ENCODE measurements around the gene RPS16.
A peak's percentile ranks its signal among the peaks of the same experiment; 100 is the strongest.

RPS16 gene

DNA sequence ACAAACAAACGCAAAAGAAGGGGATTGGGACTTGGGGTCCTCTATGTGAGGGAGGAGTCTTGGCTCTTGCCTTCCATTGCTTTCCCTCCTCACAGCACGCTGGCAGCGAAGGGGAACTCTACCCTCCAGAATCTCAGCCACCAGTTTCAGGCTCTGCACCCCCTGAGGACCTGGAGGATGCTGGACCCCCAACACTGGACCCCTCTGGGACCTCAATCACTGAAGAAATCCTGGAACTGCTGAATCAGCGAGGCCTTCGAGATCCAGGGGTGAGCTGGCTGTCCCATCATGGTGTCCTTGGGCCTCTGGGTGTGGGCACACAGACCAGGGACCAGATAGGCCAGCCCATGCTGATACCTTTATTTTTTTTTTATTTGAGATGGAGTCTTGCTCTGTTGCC, 13.7 kb downstream of the RPS16 start:
- DNase-seq (ENCODE audit: low spot score): no peak

DNA sequence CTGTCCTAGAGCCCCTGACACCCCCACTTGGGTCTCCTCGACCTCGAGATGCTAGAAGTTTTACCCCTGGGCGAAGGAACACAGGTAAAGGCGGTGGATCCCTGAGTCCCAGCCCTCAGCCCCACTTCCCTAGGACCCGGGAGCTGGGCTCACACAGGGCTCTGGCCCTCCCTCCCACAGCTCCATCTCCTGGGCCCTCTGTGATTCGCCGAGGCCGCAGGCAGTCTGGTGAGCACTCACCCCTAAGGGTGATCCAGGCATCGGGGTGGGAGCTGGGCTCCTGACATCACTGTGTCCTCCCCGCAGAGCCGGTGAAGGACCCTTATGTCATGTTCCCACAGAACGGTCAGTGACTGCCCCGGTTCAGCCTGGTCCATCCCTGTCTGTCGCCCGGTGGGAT, 15.0 kb downstream of the RPS16 start:
- no peak for DNase-seq (ENCODE audit: low spot score)

DNA sequence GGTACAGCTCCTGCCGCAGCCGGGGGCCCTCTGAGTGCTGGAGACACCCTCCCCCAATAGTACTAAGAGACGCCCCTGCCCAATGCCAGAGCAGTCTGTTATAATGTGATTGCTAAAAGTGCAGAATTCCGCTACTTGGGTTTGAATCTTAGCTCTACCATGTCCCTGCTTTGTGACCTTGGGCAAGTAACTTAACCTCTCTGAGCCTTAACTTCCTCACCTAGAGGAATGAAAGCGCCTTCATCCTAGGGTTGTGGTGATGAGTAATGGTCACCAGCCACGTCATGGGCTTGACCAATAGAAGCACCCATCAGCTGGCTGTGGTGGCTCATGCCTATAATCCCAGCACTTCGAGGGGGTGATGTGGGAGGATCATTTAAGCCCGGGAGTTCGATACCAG, 16.7 kb downstream of the RPS16 start:
- no peak for DNase-seq (ENCODE audit: low spot score)

DNA sequence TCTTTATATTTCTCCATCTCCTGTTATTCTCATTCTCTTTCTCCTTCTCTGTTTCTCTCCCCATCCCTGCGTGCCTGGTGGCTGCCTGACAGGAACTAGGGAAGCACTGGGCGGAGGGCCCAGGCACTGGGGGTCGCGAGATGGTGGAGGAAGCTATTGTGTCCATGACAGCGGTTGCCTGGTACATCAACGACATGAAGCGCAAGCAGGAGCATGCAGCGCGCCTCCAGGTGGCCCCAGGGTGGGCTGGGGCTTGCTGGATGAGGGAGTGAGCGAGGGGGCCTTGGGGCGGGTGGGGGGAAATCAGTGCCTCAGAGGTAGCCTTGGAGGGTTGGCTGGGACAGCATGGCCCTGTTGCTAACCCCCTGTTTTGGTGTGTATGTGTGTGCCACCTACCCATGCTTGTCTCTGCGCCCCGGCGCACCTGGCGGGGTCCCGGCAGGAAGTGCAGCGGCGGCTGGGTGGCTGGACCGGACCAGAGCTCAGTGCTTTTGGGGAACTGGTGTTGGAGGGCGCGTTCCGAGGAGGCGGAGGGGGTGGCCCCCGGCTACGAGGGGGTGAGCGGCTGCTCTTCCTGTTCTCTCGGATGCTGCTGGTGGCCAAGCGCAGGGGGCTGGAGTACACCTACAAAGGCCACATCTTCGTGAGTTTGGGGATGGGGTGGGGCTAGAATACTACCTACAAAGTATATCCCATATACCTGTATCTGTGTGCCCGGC, 18.1 kb downstream of the RPS16 start:
- DNase-seq (ENCODE audit: low spot score): no peak

DNA sequence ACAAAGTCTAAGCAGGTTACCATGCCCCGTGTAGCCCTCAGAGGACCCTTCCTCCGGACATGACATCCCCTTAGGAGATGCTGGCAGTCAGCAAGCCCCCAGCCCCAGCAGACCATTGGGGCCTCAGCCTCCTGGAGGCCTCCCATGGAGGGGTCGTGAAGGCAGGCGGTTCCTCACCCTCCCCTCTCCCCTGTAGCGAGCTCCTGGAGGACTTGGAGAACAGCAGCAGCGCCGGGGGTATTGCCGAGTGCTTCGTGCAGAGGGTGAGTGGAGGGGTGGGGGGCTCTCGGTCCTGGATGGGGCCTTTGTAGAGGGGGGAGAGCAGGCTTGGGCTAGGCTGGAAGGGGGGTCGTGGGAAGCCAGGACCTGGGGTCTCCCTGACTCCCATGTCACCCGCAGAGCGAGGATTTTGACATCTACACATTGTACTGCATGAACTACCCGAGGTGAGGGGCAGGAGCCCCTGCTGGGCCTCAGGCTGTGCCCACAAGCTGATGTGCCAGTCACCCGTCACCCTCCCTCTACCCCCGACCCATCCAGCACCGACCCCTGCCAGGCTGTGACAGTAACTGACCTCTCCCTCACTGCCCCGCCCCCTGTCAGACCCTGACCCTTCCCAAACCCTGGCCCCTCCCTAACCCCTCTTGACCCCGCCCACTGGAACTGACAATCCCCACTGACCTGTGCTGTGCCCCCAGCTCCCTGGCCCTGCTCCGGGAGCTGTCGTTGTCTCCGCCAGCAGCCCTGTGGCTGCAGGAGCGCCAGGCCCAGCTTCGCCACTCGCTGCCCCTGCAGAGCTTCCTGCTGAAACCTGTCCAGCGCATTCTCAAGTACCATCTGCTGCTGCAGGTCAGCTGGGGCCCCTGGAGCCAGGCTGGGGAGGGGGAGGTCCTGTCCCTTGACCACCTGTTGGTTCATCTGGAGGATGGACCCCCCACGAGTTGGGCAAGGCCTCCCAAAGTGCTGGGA, 19.3 kb downstream of the RPS16 start:
- no peak for DNase-seq (ENCODE audit: low spot score)

DNA sequence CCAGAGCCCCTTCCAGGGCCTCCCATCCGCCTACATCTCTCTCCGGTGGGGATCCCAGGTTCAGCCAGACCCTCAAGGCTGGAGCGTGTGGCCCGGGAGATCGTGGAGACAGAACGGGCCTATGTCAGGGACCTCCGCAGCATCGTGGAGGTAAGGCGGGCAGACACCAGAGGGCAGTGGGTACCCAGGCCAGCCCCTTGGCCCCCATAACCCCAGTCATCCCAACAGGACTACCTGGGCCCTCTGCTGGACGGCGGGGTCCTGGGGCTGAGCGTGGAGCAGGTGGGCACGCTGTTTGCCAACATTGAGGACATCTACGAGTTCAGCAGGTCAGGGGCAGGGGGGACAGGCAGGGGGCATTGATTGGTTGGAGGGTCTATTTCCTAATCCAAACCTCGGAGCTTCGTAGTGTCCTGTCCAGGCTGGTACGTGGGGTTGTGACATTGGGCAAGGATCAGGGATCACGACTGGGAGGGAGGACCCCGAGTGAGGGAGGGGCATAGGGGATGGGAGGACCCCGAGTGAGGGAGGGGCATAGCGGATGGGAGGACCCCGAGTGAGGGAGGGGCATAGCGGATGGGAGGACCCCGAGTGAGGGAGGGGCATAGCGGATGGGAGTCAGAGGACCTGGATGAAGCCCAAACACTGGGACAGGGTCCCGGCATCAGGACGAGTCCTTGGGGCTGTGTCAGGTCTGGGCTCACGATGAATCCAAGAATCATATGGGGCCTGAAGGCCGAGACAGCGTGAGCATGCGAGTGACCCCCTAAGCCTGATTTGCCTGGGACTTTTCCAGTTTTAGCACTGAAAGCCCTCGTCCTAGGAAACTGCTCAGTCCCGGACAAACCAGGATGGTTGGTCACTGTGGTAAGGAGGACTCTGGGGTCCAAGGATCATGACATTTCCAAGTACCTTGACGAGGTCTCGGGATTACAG, 20.4 kb downstream of the RPS16 start:
- no peak for DNase-seq (ENCODE audit: low spot score)

DNA sequence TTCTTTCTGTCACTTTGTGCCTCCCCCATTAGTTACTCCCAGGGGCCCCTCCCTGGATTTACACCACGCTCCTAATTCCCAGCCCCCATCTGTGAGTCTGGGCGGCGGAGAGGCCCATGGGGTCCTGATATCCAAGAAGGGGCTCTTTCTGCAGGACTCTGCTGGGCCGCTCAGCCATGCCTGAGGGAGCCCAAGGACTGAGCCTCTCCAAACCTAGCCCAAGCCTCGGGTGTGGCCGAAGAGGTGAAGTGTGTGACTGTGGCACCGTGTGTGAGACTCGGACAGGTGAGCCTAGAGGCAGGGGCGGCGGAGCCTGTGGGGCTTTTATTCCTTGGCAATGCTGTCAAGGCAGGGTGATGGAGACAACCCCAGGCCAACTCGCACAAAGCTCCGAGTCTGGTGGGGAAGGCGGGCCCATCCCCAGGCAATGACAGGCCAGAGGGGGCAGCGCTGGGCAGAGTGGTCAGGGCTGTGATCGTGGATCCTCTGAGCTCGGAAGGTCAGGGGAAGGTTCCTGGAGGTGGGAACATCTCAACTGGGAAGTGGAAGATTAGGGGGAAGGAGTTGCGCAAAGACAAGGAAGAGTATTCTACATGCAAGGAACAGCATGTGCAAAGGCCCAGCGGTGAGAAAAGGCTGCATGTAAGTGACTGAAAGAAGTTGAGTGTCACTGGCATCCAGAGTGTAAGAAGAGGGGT, 21.7 kb downstream of the RPS16 start:
- DNase-seq (ENCODE audit: low spot score): no peak

DNA sequence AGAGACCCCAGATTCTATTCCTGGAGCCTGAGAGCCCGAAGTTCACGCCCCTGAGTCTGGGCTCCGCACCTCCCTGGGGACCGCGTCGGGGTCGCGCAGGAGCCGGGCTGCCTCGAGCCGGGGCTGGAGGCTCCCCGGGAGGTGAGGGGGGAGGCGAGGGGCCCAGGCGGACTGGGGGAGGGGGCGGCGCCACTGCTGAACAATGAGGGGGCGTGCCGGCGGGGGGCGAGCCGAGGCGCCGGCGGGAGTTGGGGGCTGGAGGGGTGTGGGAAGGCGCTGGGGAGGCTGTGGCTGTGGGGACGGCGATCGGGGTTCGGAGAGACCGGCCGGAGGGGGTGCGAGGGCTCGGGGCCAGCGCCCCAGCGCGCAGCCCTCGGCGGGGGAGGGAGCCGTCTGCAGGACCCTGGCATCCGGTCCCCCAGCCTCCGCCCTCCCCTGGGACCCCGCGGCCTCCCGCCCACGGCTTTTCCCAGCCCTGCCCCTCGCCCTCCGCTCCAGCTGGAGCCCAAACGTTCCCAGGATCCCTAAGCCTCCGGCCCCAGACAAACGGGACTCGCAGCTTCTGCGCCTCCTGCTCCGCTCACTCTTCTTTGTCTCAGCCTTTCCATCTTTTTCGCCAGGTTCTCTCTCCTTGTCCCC, 22.4 kb downstream of the RPS16 start:
- no peak for DNase-seq (ENCODE audit: low spot score)

DNA sequence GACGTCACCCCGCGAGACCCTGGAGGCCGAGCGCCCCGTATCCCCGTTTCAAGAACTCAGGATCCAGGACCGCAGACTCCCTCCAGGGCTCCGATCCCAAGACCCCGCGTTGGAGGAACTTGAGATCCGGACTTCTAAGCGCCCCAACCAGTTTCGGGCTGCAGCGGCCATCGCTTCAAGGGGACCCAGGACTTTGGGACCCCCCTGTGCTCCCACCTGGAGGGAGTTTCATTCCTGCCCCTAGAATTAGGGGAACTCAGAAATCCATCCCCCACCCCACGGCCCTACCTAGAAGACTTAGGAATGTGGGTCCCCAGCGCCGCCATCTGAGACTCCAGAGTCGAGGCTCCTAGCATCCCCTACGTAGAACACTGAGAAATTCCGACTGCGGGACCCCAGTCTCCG, 22.9 kb downstream of the RPS16 start:
- DNase-seq (ENCODE audit: low spot score): no peak

DNA sequence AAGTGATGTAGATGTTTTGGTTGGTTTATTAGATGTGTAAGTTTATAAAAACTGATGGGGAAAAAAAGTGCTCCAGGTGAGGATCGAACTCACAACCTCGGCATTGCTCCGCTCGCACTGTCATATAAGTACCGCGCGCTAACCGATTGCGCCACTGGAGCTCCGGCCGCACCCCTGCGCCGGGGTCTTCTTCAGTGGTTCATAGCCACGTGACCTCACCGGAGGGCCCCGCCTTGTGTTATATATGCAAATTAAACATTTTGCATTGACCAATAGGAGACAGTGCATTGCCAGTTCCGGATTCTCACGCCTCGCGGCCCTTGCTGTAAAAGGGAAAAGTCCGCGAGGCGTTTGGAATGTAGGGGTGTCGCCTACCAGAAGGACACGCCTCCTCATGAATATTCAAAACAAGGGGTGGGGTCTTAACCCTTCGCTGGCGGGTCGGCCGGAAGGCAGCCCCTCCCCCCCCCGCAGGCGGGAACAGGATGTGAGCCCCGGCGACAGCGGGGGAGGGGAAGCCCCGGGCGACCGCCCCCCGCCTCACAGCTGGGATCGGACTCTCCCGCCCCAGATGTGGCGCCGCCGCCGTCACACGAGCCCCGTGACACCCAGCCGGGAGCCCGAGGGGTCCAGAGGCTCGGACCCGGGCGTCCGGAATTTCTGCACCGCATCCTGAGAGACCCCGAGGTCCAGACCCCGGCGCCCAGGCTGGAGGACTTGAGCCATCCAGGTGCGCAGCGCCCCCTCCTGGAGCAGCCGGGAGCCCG, 23.5 kb downstream of the RPS16 start, which contains the start of gene PLEKHG2:
PLEKHG2 (plus strand) TSS at position 570 of the 767 bp plus-strand sequence. CDS start 1,418 bp downstream, outside the sequence.
- DNase-seq (ENCODE audit: low spot score): peak; percentile 100

DNA sequence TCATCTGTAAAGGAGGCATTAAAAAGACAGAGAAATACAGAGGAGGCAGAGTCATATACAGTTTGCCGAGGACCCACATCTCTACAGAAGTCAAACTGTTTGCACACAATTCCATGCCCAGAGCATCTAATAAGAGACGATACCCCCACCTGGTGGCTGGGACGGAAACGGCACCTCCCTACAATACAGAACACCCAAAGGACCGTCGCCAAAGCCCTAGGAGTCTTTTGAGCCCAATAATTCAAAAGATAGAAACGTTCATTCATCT, 24.0 kb downstream of the RPS16 start:
- peak; percentile 93 for DNase-seq (ENCODE audit: low spot score)

DNA sequence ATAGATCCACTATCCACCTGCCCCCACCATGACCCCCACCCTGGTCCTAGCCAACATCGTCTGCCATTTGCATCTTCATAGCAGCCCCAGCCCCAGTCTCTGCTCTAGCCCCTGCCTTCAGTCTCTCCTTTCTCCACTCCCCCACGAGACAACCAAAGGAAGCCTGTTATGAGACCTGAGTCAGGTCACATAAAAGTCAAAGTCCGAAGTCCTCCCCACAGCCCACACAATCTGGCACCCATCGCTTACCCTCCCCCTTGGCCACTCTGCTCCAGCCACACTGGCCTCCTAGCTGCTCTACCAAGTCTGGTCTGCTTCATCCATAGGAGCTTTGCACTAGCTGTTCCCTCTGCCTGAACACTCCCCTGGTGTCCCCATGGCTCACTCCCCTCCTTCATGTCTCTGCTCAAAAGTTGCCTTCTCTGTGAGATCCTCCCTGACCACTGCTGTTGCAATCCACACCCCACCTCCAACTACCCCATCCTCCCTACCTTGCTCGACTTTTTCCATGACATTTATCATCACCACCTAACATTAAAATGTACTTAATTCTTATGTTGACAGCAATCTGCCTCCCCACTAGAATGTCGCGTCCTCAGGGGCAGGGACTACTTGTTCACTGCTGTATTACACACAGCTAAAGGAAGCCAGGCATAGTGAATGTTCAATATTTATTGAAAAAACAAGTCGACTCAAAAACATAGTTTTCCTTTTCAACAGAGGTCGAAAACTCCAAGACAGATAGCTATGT, 24.5 kb downstream of the RPS16 start:
- DNase-seq (ENCODE audit: low spot score): no peak

DNA sequence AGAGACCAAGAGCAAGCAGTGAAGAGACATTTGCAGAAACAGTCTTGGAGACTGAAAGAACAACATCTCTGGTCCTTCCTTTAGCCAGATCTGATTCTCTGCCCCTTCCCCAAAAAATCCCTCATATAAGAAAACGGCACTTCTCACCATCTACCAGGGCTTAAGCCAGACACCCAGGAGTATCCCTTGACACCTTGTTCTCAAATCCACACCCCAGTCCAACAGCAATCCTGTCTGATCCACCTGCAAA, 25.0 kb downstream of the RPS16 start:
- no peak for DNase-seq (ENCODE audit: low spot score)

DNA sequence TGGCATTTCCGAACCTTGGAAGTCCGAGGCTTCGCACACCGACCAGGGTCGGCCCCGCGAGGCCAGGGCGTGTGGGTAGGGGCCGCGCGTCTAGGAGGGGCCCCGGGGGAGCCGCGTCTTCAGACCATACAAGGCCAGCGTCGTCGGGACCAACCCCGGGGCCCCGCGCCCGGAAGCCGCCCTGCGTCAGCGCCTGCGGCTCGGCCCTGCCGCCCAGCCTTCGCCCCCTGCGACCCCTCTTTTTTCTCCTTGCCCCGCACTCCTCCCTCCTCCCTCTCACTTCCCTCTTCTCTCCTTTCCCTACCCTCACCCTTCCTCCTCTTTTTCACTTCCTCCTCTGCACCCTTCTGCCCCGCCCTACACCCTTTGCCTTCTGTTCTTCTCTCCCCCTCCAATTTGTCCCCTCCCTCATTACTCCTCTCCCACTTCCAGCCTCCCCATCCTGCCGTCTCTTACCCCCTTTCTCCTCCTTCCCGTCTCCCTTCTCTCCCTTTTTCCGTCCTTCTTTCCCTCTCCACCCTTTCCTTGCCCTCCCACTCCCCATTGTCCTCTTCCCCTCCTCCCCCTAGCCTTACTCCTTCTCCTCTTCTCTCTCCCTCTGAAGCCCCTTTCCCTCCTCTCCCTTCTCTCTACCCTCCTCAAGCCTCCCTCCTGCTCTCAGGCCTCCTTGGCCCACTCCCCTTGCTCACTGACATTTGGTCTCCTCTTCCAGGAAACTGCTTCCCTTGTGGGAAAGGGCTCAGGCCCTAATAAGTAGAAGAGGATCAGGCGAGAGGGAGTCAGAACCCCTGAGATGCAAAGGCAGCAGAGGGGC, 25.5 kb downstream of the RPS16 start:
- DNase-seq (ENCODE audit: low spot score): no peak

DNA sequence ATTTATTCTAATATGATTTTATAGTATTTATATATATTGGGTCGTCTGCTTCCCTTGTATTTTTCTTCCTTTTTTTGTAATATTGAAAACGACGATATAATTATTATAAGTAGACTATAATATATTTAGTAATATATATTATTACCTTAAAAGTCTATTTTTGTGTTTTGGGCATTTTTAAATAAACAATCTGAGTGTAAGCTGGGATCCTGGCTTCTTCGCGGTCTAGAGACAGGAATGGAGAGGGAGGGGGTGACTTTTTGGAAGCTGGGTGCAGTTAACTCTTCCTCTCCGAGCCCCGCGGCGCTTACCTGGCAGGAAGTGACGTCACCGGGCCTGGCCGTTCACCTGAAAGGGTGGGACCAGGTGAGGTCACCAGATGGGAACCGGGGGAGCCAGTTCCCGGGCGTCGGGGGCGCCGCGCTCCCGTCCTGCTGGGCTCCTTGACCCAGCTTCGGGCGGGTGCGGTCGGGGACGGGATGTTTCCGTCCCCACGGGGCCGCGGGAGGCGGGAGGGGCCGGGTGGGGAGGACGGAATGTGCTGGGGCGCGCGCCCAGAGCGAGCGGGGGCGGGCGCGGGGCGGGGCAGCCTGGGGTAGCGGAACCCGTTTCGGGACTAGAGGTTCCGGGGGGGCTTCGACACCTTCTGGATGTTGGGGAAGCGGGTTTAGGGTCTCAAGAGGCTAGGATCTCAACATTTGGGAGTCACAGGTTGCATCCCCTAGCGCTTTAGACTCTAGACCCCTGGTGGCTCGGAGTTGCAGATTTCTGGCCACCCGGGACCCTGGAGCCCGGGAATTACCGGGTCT, 26.3 kb downstream of the RPS16 start:
- no peak for DNase-seq (ENCODE audit: low spot score)

DNA sequence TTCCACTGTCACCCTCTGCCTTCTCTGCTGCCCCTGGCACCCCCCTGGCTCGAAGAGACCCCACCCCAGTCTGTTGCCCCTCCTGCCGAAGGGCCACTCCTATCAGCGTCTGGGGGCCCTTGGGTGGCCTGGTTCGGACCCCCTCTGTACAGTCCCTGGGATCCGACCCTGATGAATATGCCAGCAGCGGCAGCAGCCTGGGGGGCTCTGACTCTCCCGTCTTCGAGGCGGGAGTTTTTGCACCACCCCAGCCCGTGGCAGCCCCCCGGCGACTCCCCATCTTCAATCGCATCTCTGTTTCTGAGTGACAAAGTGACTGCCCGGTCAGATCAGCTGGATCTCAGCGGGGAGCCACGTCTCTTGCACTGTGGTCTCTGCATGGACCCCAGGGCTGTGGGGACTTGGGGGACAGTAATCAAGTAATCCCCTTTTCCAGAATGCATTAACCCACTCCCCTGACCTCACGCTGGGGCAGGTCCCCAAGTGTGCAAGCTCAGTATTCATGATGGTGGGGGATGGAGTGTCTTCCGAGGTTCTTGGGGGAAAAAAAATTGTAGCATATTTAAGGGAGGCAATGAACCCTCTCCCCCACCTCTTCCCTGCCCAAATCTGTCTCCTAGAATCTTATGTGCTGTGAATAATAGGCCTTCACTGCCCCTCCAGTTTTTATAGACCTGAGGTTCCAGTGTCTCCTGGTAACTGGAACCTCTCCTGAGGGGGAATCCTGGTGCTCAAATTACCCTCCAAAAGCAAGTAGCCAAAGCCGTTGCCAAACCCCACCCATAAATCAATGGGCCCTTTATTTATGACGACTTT, 27.1 kb downstream of the RPS16 start:
- no peak for DNase-seq (ENCODE audit: low spot score)

DNA sequence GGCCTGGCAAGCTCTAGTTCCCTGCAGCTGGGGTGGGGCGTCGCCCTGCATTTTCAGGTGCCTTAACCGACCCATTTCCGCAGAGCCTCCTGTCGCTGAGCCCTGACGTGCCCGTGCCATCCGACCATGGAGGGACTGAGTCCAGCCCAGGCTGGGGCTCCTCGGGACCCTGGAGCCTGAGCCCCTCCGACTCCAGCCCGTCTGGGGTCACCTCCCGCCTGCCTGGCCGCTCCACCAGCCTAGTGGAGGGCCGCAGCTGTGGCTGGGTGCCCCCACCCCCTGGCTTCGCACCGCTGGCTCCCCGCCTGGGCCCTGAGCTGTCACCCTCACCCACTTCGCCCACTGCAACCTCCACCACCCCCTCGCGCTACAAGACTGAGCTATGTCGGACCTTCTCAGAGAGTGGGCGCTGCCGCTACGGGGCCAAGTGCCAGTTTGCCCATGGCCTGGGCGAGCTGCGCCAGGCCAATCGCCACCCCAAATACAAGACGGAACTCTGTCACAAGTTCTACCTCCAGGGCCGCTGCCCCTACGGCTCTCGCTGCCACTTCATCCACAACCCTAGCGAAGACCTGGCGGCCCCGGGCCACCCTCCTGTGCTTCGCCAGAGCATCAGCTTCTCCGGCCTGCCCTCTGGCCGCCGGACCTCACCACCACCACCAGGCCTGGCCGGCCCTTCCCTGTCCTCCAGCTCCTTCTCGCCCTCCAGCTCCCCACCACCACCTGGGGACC, 27.9 kb downstream of the RPS16 start:
- DNase-seq (ENCODE audit: low spot score): no peak
